CD14-positive monocyte (primary cell): ENCODE data around the gene NRBP1. TPM values are rescaled to one million over a fixed set of nuclear protein-coding genes. Genes with fewer than 3 reads are reported as not detected.

Experiments used
- DNase-seq, 3 donors: peaks; one replicate each; pipeline ENCODE4 v3.0.0-alpha.2; 2011 to 2022
- H2AFZ ChIP-seq: 2 replicates; pipeline ENCODE4 v1.6.0; 2012; ENCODE audit warnings: mild to moderate bottlenecking, low read depth, low read length, inconsistent platforms; ENCODE audit not compliant: insufficient read depth, poor library complexity, severe bottlenecking
- H3K27ac ChIP-seq, 2 donors: 1 replicate in 1 of 2; 2 replicates in 1 of 2; pipeline ENCODE4 v1.5.1; 2012 to 2013; ENCODE audit warnings: low read length in 2 of 2, control low read depth in 1 of 2, inconsistent platforms in 1 of 2, low read depth in 1 of 2, mild to moderate bottlenecking in 1 of 2
- H3K27me3 ChIP-seq, 2 donors: one replicate each; pipeline versions ENCODE4 v1.6.0 to v1.6.1; 2011 to 2013; ENCODE audit warnings: low read length in 2 of 2; ENCODE audit not compliant: control insufficient read depth in 2 of 2, insufficient read depth in 2 of 2
- H3K36me3 ChIP-seq, 2 donors: replicated peaks in 1 of 2; 1 replicate in 1 of 2; 2 replicates in 1 of 2; pipeline versions ENCODE4 v1.5.1 to v1.6.1; 2012 to 2013; ENCODE audit warnings: low read length in 2 of 2, control low read depth in 1 of 2, inconsistent platforms in 1 of 2, mild to moderate bottlenecking in 1 of 2; ENCODE audit not compliant: insufficient read depth in 2 of 2, control insufficient read depth in 1 of 2
- H3K4me1 ChIP-seq, 2 donors: 1 replicate in 1 of 2; 2 replicates in 1 of 2; pipeline versions ENCODE4 v1.5.1 to v1.6.1; 2012 to 2013; ENCODE audit warnings: low read length in 2 of 2, control low read depth in 1 of 2, inconsistent platforms in 1 of 2, mild to moderate bottlenecking in 1 of 2, moderate library complexity in 1 of 2; ENCODE audit not compliant: insufficient read depth in 2 of 2, control insufficient read depth in 1 of 2
- H3K4me2 ChIP-seq: replicated peaks from 2 replicates; pipeline ENCODE3; 2012; ENCODE audit warnings: low read length, moderate library complexity, mild to moderate bottlenecking; ENCODE audit not compliant: poor library complexity, severe bottlenecking; ENCODE audit errors: extremely low read depth
- H3K4me3 ChIP-seq, 3 experiments: fragments of 200-600 bp in 1 of 3; sonication (generic) in 1 of 3; replicated peaks in 1 of 3; 1 replicate in 2 of 3; 2 replicates in 1 of 3; pipeline ENCODE4 v1.5.1; 2011 to 2013; ENCODE audit warnings: low read length in 3 of 3, mild to moderate bottlenecking in 3 of 3, control low read depth in 2 of 3, low read depth in 2 of 3, inconsistent platforms in 1 of 3, moderate library complexity in 1 of 3
- H3K79me2 ChIP-seq: 2 replicates; pipeline ENCODE4 v1.6.0; 2012; ENCODE audit warnings: mild to moderate bottlenecking, control low read depth, inconsistent platforms, low read length, moderate library complexity; ENCODE audit not compliant: insufficient read depth
- H3K9ac ChIP-seq: 2 replicates; pipeline ENCODE4 v1.6.0; 2017; ENCODE audit warnings: low read length, mild to moderate bottlenecking; ENCODE audit not compliant: insufficient read depth, poor library complexity, severe bottlenecking
- H3K9me3 ChIP-seq, 2 donors: replicated peaks in 1 of 2; 1 replicate in 1 of 2; 2 replicates in 1 of 2; pipeline versions ENCODE4 v1.5.1 to v1.6.1; 2012 to 2013; ENCODE audit warnings: low read length in 2 of 2, control low read depth in 1 of 2; ENCODE audit not compliant: control insufficient read depth in 1 of 2, insufficient read depth in 1 of 2
- H4K20me1 ChIP-seq: 2 replicates; pipeline ENCODE4 v1.6.0; 2012; ENCODE audit warnings: mild to moderate bottlenecking, low read length, control low read depth, moderate library complexity; ENCODE audit not compliant: insufficient read depth
- H3K27ac Mint-ChIP-seq, 7 donors: one replicate each; pipeline ENCODE4 v1.8.0; 2020; ENCODE audit warnings: mild to moderate bottlenecking in 7 of 7, mixed read lengths in 7 of 7, moderate library complexity in 6 of 7, inconsistent platforms in 2 of 7
- H3K27me3 Mint-ChIP-seq, 3 donors: one replicate each; pipeline ENCODE4 v1.8.0; 2021 to 2022; ENCODE audit warnings: low read depth in 3 of 3, mild to moderate bottlenecking in 3 of 3, mixed read lengths in 3 of 3, moderate library complexity in 3 of 3, inconsistent platforms in 1 of 3
- H3K36me3 Mint-ChIP-seq, 2 donors: one replicate each; pipeline ENCODE4 v1.8.0; 2020; ENCODE audit warnings: mixed read lengths in 2 of 2, inconsistent platforms in 1 of 2, mild to moderate bottlenecking in 1 of 2
- H3K4me1 Mint-ChIP-seq: one replicate; pipeline ENCODE4 v1.8.0; 2020; ENCODE audit warnings: mild to moderate bottlenecking, mixed read lengths
- H3K4me3 Mint-ChIP-seq, 2 donors: one replicate each; pipeline ENCODE4 v1.8.0; 2020; ENCODE audit warnings: mild to moderate bottlenecking in 2 of 2, mixed read lengths in 2 of 2, moderate library complexity in 1 of 2
- H3K9me3 Mint-ChIP-seq, 7 donors: one replicate each; pipeline ENCODE4 v1.8.0; 2020 to 2022; ENCODE audit warnings: mixed read lengths in 7 of 7, mild to moderate bottlenecking in 6 of 7, moderate library complexity in 6 of 7, inconsistent platforms in 2 of 7
- CTCF ChIP-seq: fragments of 200-600 bp; IDR thresholded peaks from one replicate; pipeline ENCODE4 v1.8.0; 2022; ENCODE audit warnings: antibody characterized with exemption, mild to moderate bottlenecking
- WGBS: methylation state at CpG from one replicate; pipeline ENCODE4 v1.1.5; 2013; ENCODE audit warnings: missing lambda C conversion rate; ENCODE audit not compliant: insufficient coverage; 5-methylcytosine and 5-hydroxymethylcytosine counted together
- intact Hi-C, 2 donors: fragments of 100-400 bp; cut with micrococcal nuclease; formaldehyde crosslinking; loops; one replicate each; pipeline versions ENCODE4 v1.15.0 to v1.15.1; 2023
- polyA plus RNA-seq, 3 donors: library from polyadenylated mRNA; depleted of rRNA in 1 of 3; unstranded in 2 of 3; stranded (reverse) in 1 of 3; fragments of 300-500 nt in 2 of 3; fragments of >200 nt in 1 of 3; fragmentation: Illumina TruSeq in 2 of 3; gene quantifications; 1 replicate in 2 of 3; 2 replicates in 1 of 3; pipeline ENCODE4 v1.2.3, GENCODE V29; 2012 to 2021

Gene NRBP1
- polyA plus RNA-seq, 3 donors: 95.6 to 108 (median 102) TPM

DNA sequence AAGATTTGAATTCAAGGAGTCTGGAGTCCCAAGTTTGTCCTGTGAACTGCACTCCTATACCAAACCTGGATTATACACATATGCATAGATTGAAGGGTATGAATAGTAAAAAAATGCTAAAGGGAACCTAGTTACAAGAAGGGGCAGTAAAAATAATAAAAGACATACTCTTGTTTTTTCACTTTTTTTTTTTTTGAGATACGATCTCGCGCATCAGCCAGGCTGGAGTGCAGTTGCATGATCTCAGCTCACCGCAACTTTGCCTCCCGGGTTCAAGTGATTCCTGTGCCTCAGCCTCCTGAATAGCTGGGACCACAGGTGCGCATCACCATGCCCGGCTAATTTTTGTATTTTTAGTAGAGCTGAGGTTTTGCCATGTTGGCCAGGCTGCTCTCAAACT, 36.0 kb downstream of the NRBP1 start:
- TF ChIP-seq CTCF: no peak
- H3K9me3 ChIP-seq: no peaks in the 10 kb centered on the region
- H3K79me2 ChIP-seq: no peaks in the 10 kb centered on the region
- H3K4me3 ChIP-seq: no peak overlapping the region
- 98% methylated on average over 7 of the region's 7 CpGs for WGBS
- Mint-ChIP-seq H3K4me3 (no peak overlapping the region), H3K27ac (no peak overlapping the region), H3K27me3 (no peaks in the 10 kb centered on the region), H3K36me3 (peaks cover 9% of the 10 kb centered on the region in 2 donors), H3K4me1 (no peaks in the 10 kb centered on the region), H3K9me3 (no peaks in the 10 kb centered on the region)
- no peaks in the 10 kb centered on the region for H3K36me3 ChIP-seq
- no peaks in the 10 kb centered on the region for H4K20me1 ChIP-seq
- H3K4me2 ChIP-seq: no peak overlapping the region
- H3K27me3 ChIP-seq: no peaks in the 10 kb centered on the region
- H2AFZ ChIP-seq: no peak overlapping the region
- H3K4me1 ChIP-seq: no peaks in the 10 kb centered on the region
- intact Hi-C loops: no loop called here
- DNase-seq: no peak
- H3K9ac ChIP-seq: no peak overlapping the region
- no peak overlapping the region for H3K27ac ChIP-seq

DNA sequence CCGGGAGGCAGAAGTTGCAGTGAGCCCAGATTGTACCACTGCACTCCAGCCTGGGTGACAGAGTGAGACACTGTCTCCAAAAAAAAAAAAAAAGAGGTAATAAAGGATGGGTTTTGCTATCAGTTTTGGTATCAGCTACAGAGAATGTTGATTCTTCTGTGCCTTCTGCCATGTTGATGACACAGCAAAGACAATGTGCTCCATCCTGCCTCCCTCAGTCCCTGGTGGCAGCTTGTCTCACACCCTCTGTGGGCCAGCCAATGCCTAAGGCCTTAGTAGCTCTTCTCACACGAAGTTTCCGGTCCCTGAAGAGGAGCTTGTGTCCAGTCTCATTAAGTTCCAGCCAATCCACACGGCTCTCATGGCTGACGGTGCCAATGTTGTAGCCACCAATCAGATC, 43.5 kb downstream of the NRBP1 start:
- H3K4me2 ChIP-seq: no peak overlapping the region
- no peak overlapping the region for H2AFZ ChIP-seq
- H3K36me3 Mint-ChIP-seq: peaks cover 21 to 24% of the 10 kb centered on the region in 2 donors
- H3K4me3 ChIP-seq: no peak overlapping the region
- 96% methylated on average over 3 of the region's 5 CpGs for WGBS
- no peaks in the 10 kb centered on the region for H3K4me1 Mint-ChIP-seq
- no peak for DNase-seq
- no peaks in the 10 kb centered on the region for H3K9me3 ChIP-seq
- peaks cover 0 to 1% (median 0%) of the 10 kb centered on the region in 3 donors for H3K27me3 Mint-ChIP-seq
- no peaks in the 10 kb centered on the region for H3K79me2 ChIP-seq
- intact Hi-C loops: no loop called here
- peaks cover 8 to 22% of the 10 kb centered on the region in 2 donors for H3K36me3 ChIP-seq
- no peaks in the 10 kb centered on the region for H4K20me1 ChIP-seq
- no peaks in the 10 kb centered on the region for H3K27me3 ChIP-seq
- H3K27ac ChIP-seq: no peak overlapping the region
- H3K9me3 Mint-ChIP-seq: no peaks in the 10 kb centered on the region
- no peak overlapping the region for H3K4me3 Mint-ChIP-seq
- no peak overlapping the region for H3K9ac ChIP-seq
- no peaks in the 10 kb centered on the region for H3K4me1 ChIP-seq
- no peak for TF ChIP-seq CTCF
- peak overlapping the region in 1 of 7 donors; percentile 47 for H3K27ac Mint-ChIP-seq
